GM18951 (cell line): ENCODE measurements around the gene UBL3.

Source experiments
- POLR2A ChIP-seq: IDR thresholded peaks from 4 replicates; pipeline ENCODE4 v1.6.1; 2011; ENCODE audit warnings: mild to moderate bottlenecking; ENCODE audit not compliant: insufficient read length, insufficient read depth; ENCODE audit errors: extremely low read depth
- in situ Hi-C: fragments of 300-500 bp; cut with MboI; formaldehyde crosslinking; loops from one replicate; pipeline ENCODE4 v1.12.0; 2022; ENCODE audit warnings: low sequenced_read_pairs, mixed read lengths, inconsistent platforms; ENCODE audit not compliant: unreplicated experiment

Gene UBL3

DNA sequence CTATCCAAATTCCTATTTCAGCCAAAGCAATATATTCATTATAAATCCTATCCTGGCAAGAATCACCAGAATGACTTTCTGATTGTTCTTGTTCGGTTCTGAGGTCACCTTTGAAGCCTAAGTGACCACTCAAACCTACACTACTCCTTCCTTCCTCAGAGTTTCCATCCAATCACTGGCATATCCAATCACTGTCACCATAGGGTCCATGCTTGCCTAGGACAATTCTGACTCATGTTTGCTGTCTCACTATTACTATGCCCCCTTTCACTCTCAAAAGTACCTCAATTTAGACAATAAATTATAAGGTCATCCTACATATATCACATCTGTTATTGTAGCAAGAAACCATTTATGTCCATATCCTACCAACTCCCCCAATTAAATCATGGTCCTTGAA lies 58.9 kb downstream of the UBL3 start:
- no peak for TF ChIP-seq POLR2A
- in situ Hi-C loops, result no loop called here

DNA sequence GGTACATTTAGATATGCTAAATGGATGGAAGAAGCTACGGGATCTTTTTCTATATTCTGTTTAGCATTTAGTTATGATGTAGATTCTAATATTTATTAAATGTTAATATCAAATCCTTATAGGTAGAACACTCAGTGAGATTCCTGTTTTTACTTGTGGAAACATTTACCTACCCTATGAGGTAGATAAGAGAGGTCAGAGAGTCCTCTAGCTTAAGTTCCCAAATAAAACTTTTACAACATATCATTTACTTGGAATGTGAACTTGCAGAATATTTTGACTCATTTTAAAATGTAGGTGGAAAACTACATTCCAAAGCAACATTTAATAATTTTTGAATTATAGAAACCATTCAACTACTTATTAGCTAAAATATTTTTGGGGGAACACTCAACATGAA lies 63.7 kb downstream of the UBL3 start:
- no peak for TF ChIP-seq POLR2A
- in situ Hi-C loops, result no loop called here

- in situ Hi-C loops, result no loop called here
- no peak for TF ChIP-seq POLR2A
Observed at GRCh38 chr13:29785978-29786377, 64.4 kb downstream of the UBL3 start.

GRCh38 chr13:29782798-29783197 lies 67.6 kb downstream of the UBL3 start:
- in situ Hi-C loops, result no loop called here
- no peak for TF ChIP-seq POLR2A

DNA sequence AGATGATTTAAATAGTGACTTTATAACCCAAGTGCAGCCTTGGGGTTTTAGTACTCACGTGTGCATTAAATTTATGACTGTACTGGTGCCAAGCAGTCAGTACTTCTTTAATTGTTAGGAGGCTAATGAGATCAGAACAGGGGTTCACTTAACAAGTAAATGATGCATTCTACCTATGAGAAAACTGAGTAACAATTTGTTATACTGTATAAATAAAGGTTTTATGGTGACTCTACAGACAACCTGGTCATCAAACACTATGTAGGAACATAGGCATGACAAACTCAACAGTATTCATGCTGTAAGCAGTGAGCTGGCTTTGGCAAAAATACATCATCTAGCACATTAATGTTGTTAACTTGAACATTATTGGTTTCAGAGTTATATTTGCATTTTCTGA lies 75.6 kb downstream of the UBL3 start:
- TF ChIP-seq POLR2A, result no peak
- in situ Hi-C loops, result loop anchor here (10.0 kb wide), 1 partner anchor 340 kb away; no protein-coding TSS in a partner anchor

- TF ChIP-seq POLR2A, result no peak
- in situ Hi-C loops, result loop anchor here (10.0 kb wide), 1 partner anchor 344 kb away; no protein-coding TSS in a partner anchor
Observed at GRCh38 chr13:29771247-29771646, 79.2 kb downstream of the UBL3 start.

DNA sequence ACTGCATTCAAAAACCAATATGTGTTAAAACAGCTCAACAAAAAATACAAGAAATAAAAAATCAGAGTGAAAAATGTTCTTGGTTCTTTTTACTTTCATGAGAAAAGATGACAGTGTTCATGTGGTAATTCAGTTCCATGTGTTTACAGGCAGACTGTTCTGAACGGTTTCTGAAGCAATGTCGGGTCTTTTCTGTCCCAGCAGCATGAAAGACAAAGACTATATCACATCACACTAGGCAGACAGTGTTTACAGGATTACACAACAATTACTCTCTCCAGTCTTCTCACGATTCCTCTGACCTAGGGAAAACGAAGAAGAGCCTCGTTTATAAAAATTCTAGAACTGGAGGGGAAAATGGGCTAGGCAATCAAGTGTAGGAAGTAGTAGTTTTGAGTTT lies 83.4 kb downstream of the UBL3 start:
- in situ Hi-C loops, result no loop called here
- no peak for TF ChIP-seq POLR2A

DNA sequence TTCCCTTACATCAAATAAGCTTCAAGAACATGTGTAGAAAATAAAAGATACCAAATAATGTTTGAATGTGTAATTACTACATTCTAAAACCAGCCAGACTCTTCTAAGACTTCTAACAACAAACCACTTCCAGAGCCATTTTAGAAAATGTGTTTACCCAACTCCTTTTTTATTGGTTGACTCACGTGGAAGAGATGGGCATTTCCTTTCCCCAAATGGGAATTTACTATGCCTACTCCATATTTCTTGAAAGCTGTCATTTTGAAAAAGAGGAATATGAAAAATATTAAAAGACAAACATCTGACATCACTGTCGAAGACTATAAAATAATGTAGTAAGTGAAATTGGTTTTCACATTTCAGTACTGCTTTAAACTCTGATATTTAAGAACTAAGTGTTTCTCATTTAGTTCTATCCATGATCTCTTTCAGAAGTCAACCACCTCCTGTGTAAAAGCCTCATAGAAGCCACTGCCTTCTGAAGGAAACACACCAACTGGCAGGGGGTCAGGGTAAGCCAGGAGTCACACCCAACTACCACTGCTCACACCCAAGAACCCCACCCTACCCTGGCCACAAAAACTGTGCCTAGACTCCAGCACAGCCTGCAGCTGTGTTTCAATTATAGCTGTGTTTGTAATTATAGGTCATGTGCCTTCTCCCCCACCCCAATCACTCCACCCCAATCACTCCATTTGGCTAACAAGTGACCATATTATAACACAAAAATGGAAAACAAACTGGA lies 86.8 kb downstream of the UBL3 start:
- TF ChIP-seq POLR2A, result no peak
- in situ Hi-C loops, result no loop called here

GRCh38 chr13:29761815-29762214 lies 88.6 kb downstream of the UBL3 start:
- no peak for TF ChIP-seq POLR2A
- in situ Hi-C loops, result no loop called here

DNA sequence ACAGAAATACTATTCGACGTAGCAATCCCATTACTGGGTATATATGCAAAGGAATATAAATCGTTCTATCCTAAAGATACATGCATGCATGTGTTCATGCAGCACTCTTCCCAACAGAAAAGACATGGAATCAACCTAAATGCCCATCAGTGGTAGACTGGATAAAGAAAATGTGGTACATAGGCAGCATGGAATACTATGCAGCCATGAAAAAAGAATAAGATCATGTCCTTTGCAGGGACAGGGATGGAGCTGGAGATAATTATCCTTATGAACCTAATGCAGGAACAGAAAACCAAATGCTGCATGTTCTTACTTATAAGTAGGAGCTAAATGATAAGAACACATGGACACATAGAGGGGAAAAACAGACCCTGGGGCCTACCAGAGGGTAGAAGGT lies 89.3 kb downstream of the UBL3 start:
- TF ChIP-seq POLR2A, result no peak
- in situ Hi-C loops, result no loop called here

GRCh38 chr13:29760544-29760943 lies 89.9 kb downstream of the UBL3 start:
- in situ Hi-C loops, result no loop called here
- no peak for TF ChIP-seq POLR2A

DNA sequence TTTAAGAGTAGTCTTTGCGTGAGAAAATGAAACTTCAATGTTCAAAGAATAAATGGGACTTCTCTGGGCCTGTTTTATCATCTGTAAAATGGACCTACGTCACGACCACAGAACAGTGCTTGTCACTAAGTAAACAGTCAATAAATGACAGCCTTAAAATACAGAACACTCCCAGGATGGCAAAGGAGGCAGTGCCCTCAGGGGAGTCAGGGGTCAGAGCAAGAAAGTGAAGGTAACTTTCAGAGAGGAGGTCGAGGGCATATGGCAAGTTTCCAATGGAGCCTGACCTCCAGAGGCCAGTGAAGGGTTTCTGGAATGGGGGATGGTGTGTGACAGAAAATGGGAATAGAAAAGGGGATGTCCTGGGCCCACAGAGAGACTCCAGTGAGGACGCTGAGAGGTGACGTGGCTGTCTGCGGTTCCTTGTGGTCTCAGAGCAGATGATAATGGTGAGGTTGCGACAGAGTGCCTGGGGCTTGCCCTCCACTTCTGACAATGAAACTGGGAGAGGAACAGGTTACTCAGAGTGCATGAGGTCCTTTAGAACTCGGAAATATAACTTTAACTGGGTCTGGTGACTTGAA lies 91.8 kb downstream of the UBL3 start:
- no peak for TF ChIP-seq POLR2A

GRCh38 chr13:29756506-29756905 lies 93.9 kb downstream of the UBL3 start:
- TF ChIP-seq POLR2A, result no peak
- in situ Hi-C loops, result no loop called here

More for the DNA sequence above, 91.8 kb downstream of the UBL3 start:
- in situ Hi-C loops, result no loop called here

DNA sequence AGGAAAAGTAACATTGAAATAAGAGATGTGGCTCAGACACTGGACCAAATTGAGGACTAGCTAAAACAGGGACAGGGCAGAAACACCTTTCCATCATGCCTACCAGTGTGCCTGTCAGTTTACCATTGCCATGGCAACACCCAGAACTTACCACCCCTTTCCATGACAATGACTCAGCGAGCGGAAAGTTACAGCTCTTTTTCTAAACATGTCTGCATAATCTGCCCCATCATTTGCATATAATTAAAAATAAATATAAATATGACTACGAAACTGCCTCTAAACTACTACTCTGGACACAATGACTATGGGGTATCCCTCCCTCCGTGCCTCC lies 96.0 kb downstream of the UBL3 start:
- in situ Hi-C loops, result no loop called here
- no peak for TF ChIP-seq POLR2A
